Measurements from ENCODE around the gene MEIG1.
"Not testable (repeated sequence)": the region's sequence is repeated elsewhere in the genome, so short reads cannot be mapped to it uniquely, and the experiment has no call there.

Gene MEIG1

DNA sequence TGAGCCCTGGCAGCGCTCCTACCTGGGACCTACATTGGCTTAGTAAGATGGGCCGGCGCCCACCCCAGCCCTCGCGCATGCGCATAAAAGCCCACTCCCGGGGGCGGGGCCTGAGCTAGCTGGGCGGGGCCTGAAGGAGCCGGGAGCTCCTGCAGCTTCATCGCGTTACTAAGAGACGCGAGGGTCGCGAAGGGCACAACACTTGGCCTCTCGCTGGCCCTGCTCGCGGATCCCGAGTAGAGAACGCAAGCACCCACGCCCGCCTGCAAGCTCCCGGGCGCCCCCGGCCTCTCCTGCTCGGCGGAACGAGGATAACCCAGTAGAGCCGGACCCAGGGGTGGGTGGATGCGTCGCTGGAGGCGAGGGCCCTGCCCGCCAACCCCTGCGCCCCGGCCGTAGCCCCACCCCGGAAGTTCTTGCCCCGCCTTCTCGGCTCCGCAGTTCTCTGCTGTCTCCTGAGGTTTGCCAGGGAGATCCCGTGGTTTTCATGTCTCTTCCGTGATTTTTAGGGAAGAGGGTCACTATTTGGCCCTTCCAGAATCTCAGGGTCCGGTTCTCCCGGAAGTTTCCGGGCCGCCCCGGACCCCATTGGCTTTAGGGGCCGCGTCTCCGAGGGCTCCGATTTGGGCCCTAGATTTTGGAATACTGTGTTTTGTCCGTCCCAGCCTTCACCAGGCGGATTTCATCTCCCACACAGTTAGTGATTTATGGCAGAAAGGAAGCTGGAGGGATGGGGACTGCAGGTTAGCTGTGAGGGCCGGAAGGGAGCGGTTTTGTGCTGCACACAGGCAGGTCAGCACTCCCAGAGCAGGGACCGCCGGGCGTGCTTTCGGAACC is at the start of gene MEIG1:
Gene MEIG1, plus strand, starts transcription at position 168 of the 837 bp plus-strand sequence. CDS start 7,081 bp downstream, outside the sequence.
- DNase-seq = peak; percentile 82 to 86

DNA sequence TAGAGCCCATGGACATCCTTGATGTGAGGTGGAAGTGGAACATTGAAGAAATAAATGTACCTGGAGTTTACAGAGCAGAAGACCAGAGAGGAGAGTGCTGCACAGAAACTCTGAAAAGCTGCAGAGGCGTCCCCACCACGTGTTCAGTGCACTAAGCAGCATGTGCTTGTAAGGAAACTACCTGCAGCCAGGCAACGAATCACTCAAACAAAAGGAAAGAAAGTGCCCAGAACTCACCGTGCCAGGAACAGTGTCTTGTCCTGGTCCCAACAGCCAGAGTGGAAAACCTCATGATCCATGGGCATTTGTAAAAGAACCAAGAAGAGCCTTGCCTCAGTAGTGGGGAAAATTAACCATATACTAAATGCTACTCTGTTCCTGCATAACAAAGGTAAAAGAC is 48.2 kb upstream of the MEIG1 start:
- no peak for DNase-seq

DNA sequence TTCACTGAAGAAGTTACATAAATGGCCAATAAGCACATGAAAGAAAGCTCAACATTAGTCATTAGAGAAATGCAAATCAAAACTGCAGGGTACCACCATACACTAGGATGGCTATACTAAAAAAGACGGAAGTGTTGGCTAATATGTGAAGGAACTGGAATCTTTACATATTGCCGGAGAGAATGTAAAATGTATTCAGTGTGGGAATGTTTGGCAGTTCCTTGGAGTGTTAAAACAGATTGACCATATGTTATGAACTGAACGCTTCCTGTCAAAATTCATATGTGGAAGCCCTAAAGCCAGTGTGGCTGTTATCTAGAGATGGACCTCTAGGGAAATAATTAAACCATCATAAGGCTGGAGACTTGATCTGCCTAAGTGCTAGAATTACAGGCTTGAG is 47.4 kb upstream of the MEIG1 start:
- DNase-seq = no peak

GRCh38 chr10:14916600-14916999 is 42.6 kb upstream of the MEIG1 start:
- DNase-seq = no peak

DNA sequence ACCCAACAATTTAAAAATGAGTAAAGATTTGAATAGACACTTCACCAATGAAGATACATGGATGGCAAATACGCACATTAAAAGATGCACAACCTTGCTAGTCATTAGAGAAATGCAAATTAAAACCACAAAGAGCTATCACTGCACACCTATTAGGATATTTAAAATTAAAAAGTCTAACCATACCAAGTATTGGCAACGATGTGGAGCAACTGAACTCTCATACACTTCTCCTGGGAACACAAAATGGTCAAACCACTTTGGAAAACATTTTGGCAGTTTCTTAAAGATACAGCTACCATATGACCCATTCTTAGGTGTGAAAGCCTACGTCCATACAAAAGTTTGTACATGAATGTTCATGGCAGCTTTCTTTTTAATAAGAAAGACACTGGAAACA is 41.4 kb upstream of the MEIG1 start:
- DNase-seq = no peak

GRCh38 chr10:14918964-14919363 is 40.2 kb upstream of the MEIG1 start:
- DNase-seq = no peak

GRCh38 chr10:14924013-14924412 is 35.2 kb upstream of the MEIG1 start:
- no peak for DNase-seq

- DNase-seq = no peak
Measured at GRCh38 chr10:14925268-14925667, 33.9 kb upstream of the MEIG1 start.

DNA sequence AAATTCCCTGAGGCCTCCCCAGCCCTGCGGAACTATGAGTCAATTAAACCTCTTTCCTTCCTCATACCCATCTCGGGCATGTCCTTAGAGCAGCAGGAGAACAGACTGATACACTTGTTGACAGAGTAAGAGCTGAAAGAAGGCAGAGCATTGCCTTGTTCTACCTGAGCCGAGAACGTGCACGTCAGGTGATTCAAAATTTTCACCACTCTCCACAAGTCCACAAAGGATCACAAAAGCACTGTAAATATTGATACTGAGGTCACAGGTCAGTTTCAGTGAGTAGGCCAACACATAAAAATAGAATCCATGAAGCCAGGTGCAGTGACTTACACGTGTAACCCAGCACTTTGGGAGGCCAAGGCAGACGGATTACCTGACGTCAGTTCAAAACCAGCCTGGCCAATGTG is 33.1 kb upstream of the MEIG1 start:
- no peak for DNase-seq

DNA sequence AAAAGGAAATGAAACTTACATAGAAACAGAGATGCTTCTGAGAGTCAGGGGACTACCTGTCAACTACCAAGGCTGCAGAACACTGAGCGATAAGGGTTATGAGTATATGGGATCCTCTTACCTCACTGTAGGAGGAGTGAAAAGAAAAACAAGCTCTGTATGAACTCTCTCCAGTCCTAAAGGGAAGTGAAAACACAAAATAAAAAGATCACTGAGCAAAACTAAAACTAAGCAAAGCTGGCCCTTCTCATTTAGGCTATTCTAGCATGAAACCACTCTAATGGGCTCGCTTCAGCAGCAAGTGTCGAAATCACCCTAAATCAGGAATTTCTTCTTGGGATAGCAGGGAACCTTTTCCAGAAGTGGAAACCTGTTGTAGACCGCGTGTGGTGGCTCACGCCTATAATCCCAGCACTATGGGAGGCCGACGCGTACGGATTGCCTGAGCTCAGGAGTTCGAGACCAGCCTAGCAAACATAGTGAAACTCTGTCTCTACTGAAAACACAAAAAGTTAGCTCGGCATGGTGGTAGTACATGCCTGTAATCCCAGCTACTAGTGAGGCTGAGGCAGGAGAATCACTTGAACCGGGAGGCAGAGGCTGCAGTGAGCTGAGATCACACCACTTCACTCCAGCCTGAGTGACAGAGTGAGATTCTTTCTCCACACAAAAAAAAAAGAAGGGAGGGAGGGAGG is 32.3 kb upstream of the MEIG1 start:
- no peak for DNase-seq

DNA sequence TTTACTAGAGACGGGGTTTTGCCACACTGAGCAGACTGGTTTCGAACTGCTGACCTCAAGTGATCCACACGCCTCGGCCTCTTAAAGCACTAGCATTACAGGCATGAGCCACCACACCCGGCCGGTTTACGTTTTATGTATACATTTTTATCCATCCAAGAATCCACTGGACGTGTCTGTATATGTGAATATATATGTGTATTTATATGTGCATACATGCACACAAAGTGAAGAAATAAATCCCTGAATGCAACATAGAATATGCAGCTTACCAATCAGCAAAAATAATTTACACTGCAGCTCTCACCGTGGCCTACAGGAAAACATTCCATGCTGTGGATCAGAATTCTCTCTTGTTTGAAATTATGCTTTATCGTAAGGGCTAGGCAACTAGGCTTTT is 28.6 kb upstream of the MEIG1 start:
- no peak for DNase-seq

DNA sequence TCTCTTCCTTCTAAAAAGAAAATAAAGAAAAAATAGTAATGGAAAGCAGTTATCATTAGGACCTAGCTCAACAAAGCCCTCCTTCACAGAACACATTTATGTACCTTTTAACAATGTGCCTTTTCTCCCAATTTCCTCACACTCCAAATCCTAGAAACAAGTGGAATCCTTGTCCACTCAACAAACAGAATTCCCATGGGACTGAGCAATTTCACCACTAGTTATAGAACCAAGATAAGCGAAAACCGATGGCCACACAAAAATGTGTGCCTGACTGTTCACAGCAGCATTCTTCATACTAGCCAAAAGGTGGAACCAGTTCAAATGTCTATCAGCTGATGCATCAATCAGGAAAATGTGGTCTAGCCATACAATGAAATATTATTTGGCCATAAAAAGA is 22.6 kb upstream of the MEIG1 start:
- no peak for DNase-seq

DNA sequence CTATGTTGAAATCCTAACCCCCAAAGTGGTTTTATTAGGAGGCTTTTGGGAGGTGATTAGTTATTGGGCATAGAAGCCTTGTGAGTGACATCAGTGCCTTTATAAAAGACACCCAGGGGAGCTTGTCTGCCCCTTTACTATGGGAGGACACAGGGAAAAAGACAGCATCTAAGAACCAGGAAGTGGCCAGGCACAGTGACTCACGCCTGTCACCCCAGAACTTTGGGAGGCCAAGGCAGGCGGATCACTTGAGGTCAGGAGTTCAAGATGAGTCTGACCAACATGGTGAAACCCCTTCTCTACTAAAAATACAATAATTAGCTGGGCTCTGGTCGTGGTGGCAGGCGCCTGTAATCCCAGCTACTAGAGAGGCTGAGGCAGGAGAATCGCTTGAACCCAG is 20.2 kb upstream of the MEIG1 start:
- not testable (repeated sequence) for DNase-seq

DNA sequence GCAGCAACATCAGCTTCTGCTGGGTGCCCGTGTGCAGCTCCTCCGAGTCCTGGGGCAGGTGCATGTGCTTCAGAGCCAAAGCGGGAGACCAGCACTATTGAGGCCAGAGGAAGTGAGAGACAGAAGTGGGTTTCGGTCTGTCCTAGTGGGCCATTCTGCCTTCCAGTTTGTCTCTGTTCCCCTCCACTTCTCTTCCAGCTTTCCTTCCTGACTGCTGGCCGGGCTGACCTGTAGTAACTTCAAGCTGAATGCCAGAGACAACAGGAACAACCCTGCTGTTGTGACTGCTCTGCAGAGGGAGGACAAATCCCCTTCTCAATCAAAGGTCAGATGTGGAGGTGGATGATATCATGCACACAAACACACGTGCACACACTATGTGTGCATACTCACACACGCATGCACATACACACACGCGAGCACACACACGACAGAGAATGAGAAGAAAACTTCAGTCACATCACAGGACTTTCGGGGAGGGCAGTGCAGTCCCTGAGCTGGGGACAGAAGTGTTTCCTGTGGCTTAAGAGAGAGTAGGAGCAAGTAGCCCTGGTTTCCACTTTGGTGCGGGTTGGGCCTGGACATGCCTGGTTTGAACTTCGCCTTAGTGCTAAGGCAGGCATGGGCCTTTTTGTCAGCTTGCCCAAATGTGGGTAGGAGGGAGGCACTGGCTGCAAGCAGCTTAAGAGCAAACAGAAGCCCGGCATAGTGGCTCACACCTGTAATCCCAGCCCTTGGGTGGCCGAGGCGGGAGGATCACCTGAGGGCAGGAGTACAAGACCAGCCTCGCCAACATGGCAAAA is 16.8 kb upstream of the MEIG1 start:
- DNase-seq = not testable (repeated sequence)

- not testable (repeated sequence) for DNase-seq
Measured at GRCh38 chr10:14942950-14943338, 16.2 kb upstream of the MEIG1 start.

DNA sequence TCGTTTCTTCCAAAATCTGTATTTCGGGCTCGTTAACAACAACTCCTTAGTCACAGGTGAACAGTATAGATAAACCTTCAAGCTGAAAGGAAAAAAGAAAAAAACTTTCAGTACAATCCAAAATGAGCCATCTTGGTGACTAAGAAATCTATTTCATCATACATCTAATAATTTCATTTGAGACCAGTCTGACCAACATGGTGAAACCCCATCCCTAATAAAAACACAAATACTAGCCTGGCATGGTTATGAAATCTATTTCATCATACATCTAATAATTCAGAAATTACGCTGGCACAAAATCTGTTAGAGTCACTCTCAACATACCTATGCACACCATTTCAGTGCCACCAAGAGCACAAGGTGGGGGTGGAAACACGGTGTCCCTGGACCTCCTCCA is 14.1 kb upstream of the MEIG1 start:
- no peak for DNase-seq

DNA sequence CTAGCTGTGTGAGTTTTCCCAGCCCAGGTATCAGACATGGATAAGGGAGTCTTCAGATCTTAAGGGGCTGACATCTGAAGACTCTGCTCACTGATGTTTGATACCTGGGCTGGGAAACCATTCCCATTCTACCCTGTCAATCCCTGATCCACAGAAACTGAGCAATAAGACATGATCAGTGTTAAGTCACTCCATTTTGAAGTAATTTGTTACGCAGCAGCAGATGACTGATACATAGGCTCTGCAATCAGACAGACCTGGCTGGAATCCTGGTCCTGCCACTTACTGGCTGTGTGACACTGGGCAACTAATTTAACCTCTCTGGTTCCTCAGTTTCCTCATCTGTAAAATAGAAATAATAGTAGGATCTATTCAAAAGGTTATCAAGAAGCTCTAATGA is 11.9 kb upstream of the MEIG1 start:
- no peak for DNase-seq

GRCh38 chr10:14949291-14949690 is 9.9 kb upstream of the MEIG1 start:
- DNase-seq = no peak

- no peak for DNase-seq
Measured at GRCh38 chr10:14952851-14953423, 6.3 kb upstream of the MEIG1 start.

DNA sequence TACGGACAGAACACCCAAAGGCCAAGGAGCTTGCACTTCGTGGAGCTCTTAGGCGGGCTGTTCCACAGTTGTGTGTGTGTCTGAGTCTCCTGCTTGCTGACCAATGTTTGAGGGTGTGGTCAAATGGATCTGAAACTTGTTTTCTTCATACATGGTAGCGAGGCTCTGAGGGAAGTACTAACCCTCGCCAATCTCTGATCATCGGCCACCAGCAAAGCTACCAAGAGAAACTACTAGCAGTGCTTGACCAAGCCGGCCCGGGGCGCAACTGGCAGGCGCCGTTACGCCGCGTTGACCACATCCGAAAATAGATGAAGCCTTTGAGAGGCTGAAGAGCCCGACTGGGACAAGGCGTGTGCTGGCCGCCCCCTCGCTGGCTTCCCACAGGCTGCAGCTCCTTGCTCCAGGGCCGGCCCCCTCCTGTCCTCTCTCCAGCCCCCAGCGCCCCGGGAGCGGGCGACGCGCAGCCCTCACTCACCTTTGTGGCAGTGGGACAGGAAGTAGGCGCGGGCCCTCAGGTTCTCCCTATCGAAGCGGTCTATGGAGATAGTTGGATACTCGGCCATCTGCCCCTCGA is 5.7 kb upstream of the MEIG1 start:
- DNase-seq = peak in 1 of 2 experiments; percentile 69

- peak; percentile 18 to 83 for DNase-seq
Measured at GRCh38 chr10:14954001-14954770, 5.0 kb upstream of the MEIG1 start, which contains the start of gene DCLRE1C. Gene DCLRE1C (minus strand): TSS chr10:14954096. CDS start chr10:14954010, 86 bp downstream.

- no peak for DNase-seq
Measured at GRCh38 chr10:14954934-14955333, 4.3 kb upstream of the MEIG1 start.

Measured in SW 1271 (cell line).